ENCODE measurements around the gene PXMP4. TPM values are rescaled to one million over a fixed set of nuclear protein-coding genes. Genes with fewer than 3 reads are reported as not detected.

The PXMP4 gene
- total RNA-seq, 4 donors from 2014 or later, result 3.4 to 11.7 (median 7.6) TPM

DNA sequence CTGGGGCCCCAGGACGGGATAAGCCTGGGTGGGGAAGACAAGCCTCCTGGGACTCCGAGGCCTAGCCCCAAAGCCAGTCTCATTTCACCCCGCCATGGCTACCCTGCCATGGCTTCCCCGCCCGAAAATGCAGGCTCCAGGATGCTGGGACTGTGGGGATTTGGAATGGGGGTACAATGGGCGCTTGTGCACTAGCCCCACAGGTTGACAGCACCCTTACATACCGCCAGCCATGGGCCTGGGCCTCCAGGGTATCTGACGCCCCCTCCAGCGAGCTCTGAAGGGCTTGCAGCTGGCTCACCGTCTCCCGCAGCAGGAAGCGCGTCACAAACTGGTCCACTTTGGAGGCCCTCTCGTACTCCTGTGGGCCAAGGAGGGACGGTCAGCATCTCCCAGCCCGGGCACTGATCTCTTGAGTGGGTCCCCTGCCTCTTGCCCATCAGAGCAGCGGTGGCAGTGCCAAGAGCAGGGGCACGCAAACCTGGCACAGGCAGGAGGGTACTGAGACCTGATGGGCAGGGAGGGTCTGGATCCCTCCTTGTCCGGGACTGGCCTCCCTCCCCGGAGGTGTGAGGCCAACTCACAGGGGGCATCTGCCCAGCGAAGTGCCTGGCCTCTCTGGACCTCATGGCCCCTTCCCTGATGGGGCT, 60.0 kb downstream of the PXMP4 start:
- no peak for DNase-seq
- Histone ChIP-seq H3K27me3 (no peaks in the 10 kb centered on the region), H3K4me3 (no peak overlapping the region), H3K9me3 (no peaks in the 10 kb centered on the region), H3K27ac (no peak overlapping the region), H3K36me3 (peaks cover 10 to 39% (median 10%) of the 10 kb centered on the region in 3 donors), H3K4me1 (peaks cover 13 to 35% (median 15%) of the 10 kb centered on the region in 3 donors)
- intact Hi-C loops (cut with DNase I), result no loop called here
- no peak for TF ChIP-seq CTCF (IDR thresholded peaks at IDR 0.05)
- no peak for TF ChIP-seq POLR2A (IDR thresholded peaks at IDR 0.05)
- WGBS, 2 donors, result 90% methylated on average over 2 of the region's 21 CpGs; no CpG with 5 or more reads in 1 of the 2 donors

- intact Hi-C loops (cut with DNase I), result no loop called here
- no peak for TF ChIP-seq POLR2A (IDR thresholded peaks at IDR 0.05)
- no peak for TF ChIP-seq CTCF (IDR thresholded peaks at IDR 0.05)
- Histone ChIP-seq H3K27ac (no peak overlapping the region), H3K36me3 (peaks cover 10 to 39% (median 10%) of the 10 kb centered on the region in 3 donors), H3K4me3 (no peak overlapping the region), H3K27me3 (no peaks in the 10 kb centered on the region), H3K4me1 (peaks cover 13 to 38% (median 19%) of the 10 kb centered on the region in 3 donors), H3K9me3 (no peaks in the 10 kb centered on the region)
- no CpG with 5 or more reads among the region's 32 CpGs for WGBS, 2 donors
- no peak for DNase-seq
Observed at GRCh38 chr20:33659341-33660034, 60.6 kb downstream of the PXMP4 start.

- DNase-seq, result no peak
- intact Hi-C loops (cut with DNase I), result no loop called here
- Histone ChIP-seq H3K36me3 (peaks cover 10 to 39% (median 10%) of the 10 kb centered on the region in 3 donors), H3K27ac (no peak overlapping the region), H3K4me1 (peaks cover 10 to 38% (median 18%) of the 10 kb centered on the region in 3 donors), H3K4me3 (no peak overlapping the region), H3K27me3 (no peaks in the 10 kb centered on the region), H3K9me3 (no peaks in the 10 kb centered on the region)
- 93 to 100% methylated on average over 2 of the region's 4 CpGs for WGBS, 2 donors
- TF ChIP-seq POLR2A (IDR thresholded peaks at IDR 0.05) (no peak), CTCF (IDR thresholded peaks at IDR 0.05) (no peak)
Observed at GRCh38 chr20:33658929-33659328, 61.2 kb downstream of the PXMP4 start.

- intact Hi-C loops (cut with DNase I), result no loop called here
- H3K9me3 ChIP-seq, result no peaks in the 10 kb centered on the region
- H3K27me3 ChIP-seq, result no peaks in the 10 kb centered on the region
- H3K4me3 ChIP-seq, result no peak overlapping the region
- H3K4me1 ChIP-seq, result peaks cover 14 to 38% (median 18%) of the 10 kb centered on the region in 3 donors
- no peak for TF ChIP-seq CTCF (IDR thresholded peaks at IDR 0.05)
- no peak for TF ChIP-seq POLR2A (IDR thresholded peaks at IDR 0.05)
- DNase-seq, result no peak
- WGBS, 2 donors, result 100% methylated on average over 4 of the region's 8 CpGs
- H3K27ac ChIP-seq, result no peak overlapping the region
- H3K36me3 ChIP-seq, result peaks cover 10 to 39% (median 10%) of the 10 kb centered on the region in 3 donors
Observed at GRCh38 chr20:33658510-33658909, 61.6 kb downstream of the PXMP4 start.

DNA sequence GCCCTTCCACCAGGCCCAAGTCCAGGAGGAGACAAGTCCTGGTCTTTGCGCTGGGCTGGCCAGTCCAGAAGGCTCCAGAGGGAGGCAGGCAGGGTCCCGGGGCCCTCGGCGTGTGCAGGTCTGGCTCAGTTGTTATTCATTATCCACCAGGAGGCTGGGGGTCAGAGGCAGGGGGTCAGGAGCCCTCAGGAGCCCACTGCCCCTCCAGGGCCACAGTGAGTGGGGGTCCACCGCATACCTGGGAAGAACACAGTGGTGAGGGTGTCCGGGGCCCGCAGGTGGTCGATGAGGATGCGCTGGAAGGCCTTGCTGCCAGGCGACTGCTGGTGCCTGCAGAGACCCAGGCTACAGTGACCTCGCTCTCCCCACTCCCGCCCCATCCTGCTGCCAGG, 62.4 kb downstream of the PXMP4 start:
- H3K4me1 ChIP-seq, result peaks cover 12 to 40% (median 16%) of the 10 kb centered on the region in 3 donors
- H3K27me3 ChIP-seq, result no peaks in the 10 kb centered on the region
- no peak for DNase-seq
- H3K27ac ChIP-seq, result no peak overlapping the region
- peaks cover 10 to 39% (median 10%) of the 10 kb centered on the region in 3 donors for H3K36me3 ChIP-seq
- no peak overlapping the region for H3K4me3 ChIP-seq
- TF ChIP-seq CTCF (IDR thresholded peaks at IDR 0.05) (no peak), POLR2A (IDR thresholded peaks at IDR 0.05) (no peak)
- WGBS, 2 donors, result 90 to 93% methylated on average over 3 to 6 of the region's 12 CpGs
- intact Hi-C loops (cut with DNase I), result no loop called here
- no peaks in the 10 kb centered on the region for H3K9me3 ChIP-seq

Data from esophagus squamous epithelium (tissue), 5 donors.